Neural cell (in vitro differentiated cells): ENCODE measurements around the gene CBLB. TPM values are rescaled to one million over a fixed set of nuclear protein-coding genes. Genes with fewer than 3 reads are reported as not detected.

Experiments
- H2AFZ ChIP-seq: fragments of 200-600, 300-800 bp; sonication (generic), shearing (Covaris generic); 2 replicates; pipeline ENCODE4 v1.6.0; 2014; ENCODE audit warnings: low read depth, mild to moderate bottlenecking, antibody characterized with exemption, low read length, moderate library complexity
- H3F3A ChIP-seq: fragments of 200-600 bp; shearing (Covaris generic); 2 replicates; pipeline ENCODE4 v1.6.1; 2016; ENCODE audit warnings: mild to moderate bottlenecking, moderate library complexity, mixed read lengths, antibody characterized with exemption, low read length; ENCODE audit not compliant: insufficient read depth, poor library complexity, severe bottlenecking
- H3K27ac ChIP-seq: fragments of 200-600, 300-800 bp; sonication (generic), shearing (Covaris generic); 2 replicates; pipeline ENCODE4 v1.5.1; 2014; ENCODE audit warnings: mild to moderate bottlenecking, low read length, moderate library complexity
- H3K27me3 ChIP-seq: fragments of 300-800, 200-600 bp; sonication (generic), shearing (Covaris generic); 2 replicates; pipeline ENCODE4 v1.6.0; 2014; ENCODE audit warnings: mild to moderate bottlenecking, low read depth, low read length, moderate library complexity; ENCODE audit not compliant: insufficient read depth
- H3K36me3 ChIP-seq: fragments of 300-800, 200-600 bp; sonication (generic), shearing (Covaris generic); 2 replicates; pipeline ENCODE4 v1.5.1; 2014; ENCODE audit warnings: mild to moderate bottlenecking, antibody characterized with exemption, low read length, moderate library complexity; ENCODE audit not compliant: insufficient read depth
- H3K4me2 ChIP-seq: fragments of 300-800, 200-600 bp; sonication (generic), shearing (Covaris generic); 2 replicates; pipeline ENCODE4 v1.6.0; 2014; ENCODE audit warnings: mild to moderate bottlenecking, low read length
- H3K4me3 ChIP-seq: fragments of 300-800, 200-600 bp; sonication (generic), shearing (Covaris generic); 2 replicates; pipeline ENCODE4 v1.5.1; 2014; ENCODE audit warnings: mild to moderate bottlenecking, low read length, moderate library complexity
- H3K79me2 ChIP-seq: fragments of 200-600 bp; shearing (Covaris generic); replicated peaks from 2 replicates; pipeline ENCODE4 v1.6.0; 2014; ENCODE audit warnings: mild to moderate bottlenecking, low read length, moderate library complexity; ENCODE audit not compliant: insufficient read depth
- H3K9ac ChIP-seq: fragments of 300-800, 200-600 bp; sonication (generic), shearing (Covaris generic); 2 replicates; pipeline ENCODE4 v1.6.1; 2016; ENCODE audit warnings: mild to moderate bottlenecking, low read length, mixed read lengths
- H3K9me2 ChIP-seq: fragments of 200-600 bp; shearing (Covaris generic); 2 replicates; pipeline ENCODE4 v1.6.1; 2016; ENCODE audit warnings: mild to moderate bottlenecking, low read length, mixed read lengths; ENCODE audit not compliant: insufficient read depth
- H3K9me3 ChIP-seq: fragments of 200-600, 300-800 bp; sonication (generic), shearing (Covaris generic); 2 replicates; pipeline ENCODE4 v1.6.1; 2016; ENCODE audit warnings: mild to moderate bottlenecking, mixed run types, low read length, moderate library complexity, mixed read lengths
- H4K20me1 ChIP-seq: fragments of 200-600 bp; shearing (Covaris generic); 2 replicates; pipeline ENCODE4 v1.6.1; 2016; ENCODE audit warnings: mild to moderate bottlenecking, mixed run types; ENCODE audit not compliant: insufficient read depth
- EP300 ChIP-seq: fragments of 450-650 bp; conservative IDR thresholded peaks from 2 replicates; pipeline ENCODE4 v1.6.1; 2014; ENCODE audit warnings: antibody characterized with exemption, mild to moderate bottlenecking, moderate library complexity; ENCODE audit not compliant: poor library complexity, severe bottlenecking
- EZH2 ChIP-seq: fragments of 200-600, 300-800 bp; shearing (Covaris generic), sonication (generic); IDR thresholded peaks from 2 replicates; pipeline ENCODE4 v1.6.1; 2014; ENCODE audit warnings: antibody characterized with exemption, low read length, borderline replicate concordance, mild to moderate bottlenecking; ENCODE audit not compliant: insufficient read depth, poor library complexity, severe bottlenecking
- MXI1 ChIP-seq: fragments of 450-650 bp; conservative IDR thresholded peaks from 2 replicates; pipeline ENCODE4 v1.6.1; 2014; ENCODE audit warnings: antibody characterized with exemption, mild to moderate bottlenecking; ENCODE audit not compliant: poor library complexity, severe bottlenecking
- POLR2AphosphoS5 ChIP-seq: IDR thresholded peaks from 2 replicates; pipeline ENCODE4 v1.6.1; 2012
- RAD21 ChIP-seq: fragments of 450-650 bp; conservative IDR thresholded peaks from 2 replicates; pipeline ENCODE4 v1.6.1; 2014; ENCODE audit warnings: antibody characterized with exemption, mild to moderate bottlenecking, moderate library complexity
- SMC3 ChIP-seq: fragments of 450-650 bp; conservative IDR thresholded peaks from 2 replicates; pipeline ENCODE4 v1.6.1; 2014; ENCODE audit warnings: antibody characterized with exemption, mild to moderate bottlenecking, moderate library complexity; ENCODE audit not compliant: poor library complexity
- TAF1 ChIP-seq: IDR thresholded peaks from 2 replicates; pipeline ENCODE4 v1.6.1; 2012; ENCODE audit warnings: low read depth
- polyA plus RNA-seq: library from polyadenylated mRNA; depleted of rRNA; stranded (reverse); fragments of >200 nt; gene quantifications from 2 replicates; pipeline ENCODE4 v1.2.3, GENCODE V29; 2014
- TF ChIP-seq, protein P1 (sequence below): IDR thresholded peaks from 2 replicates; pipeline ENCODE4 v1.6.1; 2012; ENCODE audit warnings: borderline replicate concordance
- TF ChIP-seq, protein P2 (sequence below): fragments of 450-650 bp; IDR thresholded peaks from 2 replicates; pipeline ENCODE4 v1.5.1; 2014; ENCODE audit warnings: antibody characterized with exemption, mild to moderate bottlenecking, moderate library complexity; ENCODE audit not compliant: poor library complexity, severe bottlenecking

Gene CBLB
- polyA plus RNA-seq, 1 donor from 2014 or later = 36.4 TPM

GRCh38 chr3:105653868-105654267, 214.9 kb downstream of the CBLB start:
- no peak for TF ChIP-seq EP300
- TF ChIP-seq, protein P1, sequence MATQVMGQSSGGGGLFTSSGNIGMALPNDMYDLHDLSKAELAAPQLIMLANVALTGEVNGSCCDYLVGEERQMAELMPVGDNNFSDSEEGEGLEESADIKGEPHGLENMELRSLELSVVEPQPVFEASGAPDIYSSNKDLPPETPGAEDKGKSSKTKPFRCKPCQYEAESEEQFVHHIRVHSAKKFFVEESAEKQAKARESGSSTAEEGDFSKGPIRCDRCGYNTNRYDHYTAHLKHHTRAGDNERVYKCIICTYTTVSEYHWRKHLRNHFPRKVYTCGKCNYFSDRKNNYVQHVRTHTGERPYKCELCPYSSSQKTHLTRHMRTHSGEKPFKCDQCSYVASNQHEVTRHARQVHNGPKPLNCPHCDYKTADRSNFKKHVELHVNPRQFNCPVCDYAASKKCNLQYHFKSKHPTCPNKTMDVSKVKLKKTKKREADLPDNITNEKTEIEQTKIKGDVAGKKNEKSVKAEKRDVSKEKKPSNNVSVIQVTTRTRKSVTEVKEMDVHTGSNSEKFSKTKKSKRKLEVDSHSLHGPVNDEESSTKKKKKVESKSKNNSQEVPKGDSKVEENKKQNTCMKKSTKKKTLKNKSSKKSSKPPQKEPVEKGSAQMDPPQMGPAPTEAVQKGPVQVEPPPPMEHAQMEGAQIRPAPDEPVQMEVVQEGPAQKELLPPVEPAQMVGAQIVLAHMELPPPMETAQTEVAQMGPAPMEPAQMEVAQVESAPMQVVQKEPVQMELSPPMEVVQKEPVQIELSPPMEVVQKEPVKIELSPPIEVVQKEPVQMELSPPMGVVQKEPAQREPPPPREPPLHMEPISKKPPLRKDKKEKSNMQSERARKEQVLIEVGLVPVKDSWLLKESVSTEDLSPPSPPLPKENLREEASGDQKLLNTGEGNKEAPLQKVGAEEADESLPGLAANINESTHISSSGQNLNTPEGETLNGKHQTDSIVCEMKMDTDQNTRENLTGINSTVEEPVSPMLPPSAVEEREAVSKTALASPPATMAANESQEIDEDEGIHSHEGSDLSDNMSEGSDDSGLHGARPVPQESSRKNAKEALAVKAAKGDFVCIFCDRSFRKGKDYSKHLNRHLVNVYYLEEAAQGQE = no peak
- TF ChIP-seq, protein P2, sequence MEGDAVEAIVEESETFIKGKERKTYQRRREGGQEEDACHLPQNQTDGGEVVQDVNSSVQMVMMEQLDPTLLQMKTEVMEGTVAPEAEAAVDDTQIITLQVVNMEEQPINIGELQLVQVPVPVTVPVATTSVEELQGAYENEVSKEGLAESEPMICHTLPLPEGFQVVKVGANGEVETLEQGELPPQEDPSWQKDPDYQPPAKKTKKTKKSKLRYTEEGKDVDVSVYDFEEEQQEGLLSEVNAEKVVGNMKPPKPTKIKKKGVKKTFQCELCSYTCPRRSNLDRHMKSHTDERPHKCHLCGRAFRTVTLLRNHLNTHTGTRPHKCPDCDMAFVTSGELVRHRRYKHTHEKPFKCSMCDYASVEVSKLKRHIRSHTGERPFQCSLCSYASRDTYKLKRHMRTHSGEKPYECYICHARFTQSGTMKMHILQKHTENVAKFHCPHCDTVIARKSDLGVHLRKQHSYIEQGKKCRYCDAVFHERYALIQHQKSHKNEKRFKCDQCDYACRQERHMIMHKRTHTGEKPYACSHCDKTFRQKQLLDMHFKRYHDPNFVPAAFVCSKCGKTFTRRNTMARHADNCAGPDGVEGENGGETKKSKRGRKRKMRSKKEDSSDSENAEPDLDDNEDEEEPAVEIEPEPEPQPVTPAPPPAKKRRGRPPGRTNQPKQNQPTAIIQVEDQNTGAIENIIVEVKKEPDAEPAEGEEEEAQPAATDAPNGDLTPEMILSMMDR = no peak
- TF ChIP-seq POLR2AphosphoS5 = no peak
- TF ChIP-seq RAD21 = no peak
- no peak for TF ChIP-seq MXI1
- no peak for TF ChIP-seq SMC3
- TF ChIP-seq EZH2 = no peak
- no peak for TF ChIP-seq TAF1
- H3K9me2 ChIP-seq = no peaks in the 10 kb centered on the region
- H4K20me1 ChIP-seq = no peaks in the 10 kb centered on the region
- no peaks in the 10 kb centered on the region for H3K9me3 ChIP-seq
- H3K79me2 ChIP-seq = no peaks in the 10 kb centered on the region
- no peak overlapping the region for H3K4me2 ChIP-seq
- H3K27ac ChIP-seq = no peak overlapping the region
- H3K4me3 ChIP-seq = no peak overlapping the region
- H3F3A ChIP-seq = peaks cover 3% of the 10 kb centered on the region
- no peak overlapping the region for H2AFZ ChIP-seq
- H3K27me3 ChIP-seq = no peaks in the 10 kb centered on the region
- H3K9ac ChIP-seq = no peak overlapping the region
- no peaks in the 10 kb centered on the region for H3K36me3 ChIP-seq

GRCh38 chr3:105653166-105653565, 215.6 kb downstream of the CBLB start:
- TF ChIP-seq SMC3 (no peak), MXI1 (no peak), EP300 (no peak), EZH2 (no peak)
- Histone ChIP-seq H3K4me2 (no peak overlapping the region), H3K36me3 (no peaks in the 10 kb centered on the region), H3K27me3 (no peaks in the 10 kb centered on the region), H3K27ac (no peak overlapping the region), H3K9me2 (no peaks in the 10 kb centered on the region), H3F3A (peaks cover 9% of the 10 kb centered on the region), H3K9me3 (no peaks in the 10 kb centered on the region), H2AFZ (no peak overlapping the region), H3K4me3 (no peak overlapping the region), H3K9ac (no peak overlapping the region), H3K79me2 (no peaks in the 10 kb centered on the region), H4K20me1 (no peaks in the 10 kb centered on the region)
